Tibial artery (tissue), 4 donors: ENCODE results near the gene ADARB2.

ENCODE experiments used
- DNase-seq, 2 donors: peaks; one replicate each; pipeline ENCODE4 v3.0.0-alpha.2; 2019
- H3K27ac ChIP-seq, 2 donors: fragments of 200-600 bp; sonication (generic) in 1 of 2; 1 replicate in 1 of 2; 2 replicates in 1 of 2; pipeline ENCODE4 v1.5.1; 2018 to 2019; ENCODE audit warnings: mild to moderate bottlenecking in 1 of 2
- H3K27me3 ChIP-seq, 2 donors: fragments of 200-600 bp; sonication (generic) in 1 of 2; one replicate each; pipeline versions ENCODE4 v1.5.1 to v1.6.0; 2016 to 2019
- H3K36me3 ChIP-seq, 3 donors: fragments of 200-600 bp; sonication (generic) in 2 of 3; one replicate each; pipeline ENCODE4 v1.5.1; 2016 to 2019; ENCODE audit warnings: mild to moderate bottlenecking in 2 of 3
- H3K4me1 ChIP-seq, 4 donors: fragments of 200-600 bp; sonication (generic) in 2 of 4; 1 replicate in 3 of 4; 2 replicates in 1 of 4; pipeline ENCODE4 v1.5.1; 2016 to 2019
- H3K4me3 ChIP-seq, 2 donors: fragments of 200-600 bp; sonication (generic) in 1 of 2; 1 replicate in 1 of 2; 2 replicates in 1 of 2; pipeline ENCODE4 v1.5.1; 2018 to 2019; ENCODE audit warnings: mild to moderate bottlenecking in 2 of 2
- H3K9me3 ChIP-seq, 3 donors: fragments of 200-600 bp; sonication (generic) in 1 of 3; one replicate each; pipeline ENCODE4 v1.5.1; 2016 to 2019
- intact Hi-C: fragments of 100-400 bp; cut with DNase I; formaldehyde crosslinking; loops from one replicate; pipeline ENCODE4 v1.15.0; 2023; ENCODE audit warnings: low total_unique reads
- TF ChIP-seq, protein P1 (sequence below), 2 experiments: fragments of 200-600 bp in 1 of 2; fragments of 450-650 bp in 1 of 2; IDR thresholded peaks; one replicate each; pipeline ENCODE4 v1.5.1; 2017 to 2019; ENCODE audit warnings: antibody characterized with exemption in 2 of 2, mild to moderate bottlenecking in 1 of 2, moderate library complexity in 1 of 2

Gene ADARB2

DNA sequence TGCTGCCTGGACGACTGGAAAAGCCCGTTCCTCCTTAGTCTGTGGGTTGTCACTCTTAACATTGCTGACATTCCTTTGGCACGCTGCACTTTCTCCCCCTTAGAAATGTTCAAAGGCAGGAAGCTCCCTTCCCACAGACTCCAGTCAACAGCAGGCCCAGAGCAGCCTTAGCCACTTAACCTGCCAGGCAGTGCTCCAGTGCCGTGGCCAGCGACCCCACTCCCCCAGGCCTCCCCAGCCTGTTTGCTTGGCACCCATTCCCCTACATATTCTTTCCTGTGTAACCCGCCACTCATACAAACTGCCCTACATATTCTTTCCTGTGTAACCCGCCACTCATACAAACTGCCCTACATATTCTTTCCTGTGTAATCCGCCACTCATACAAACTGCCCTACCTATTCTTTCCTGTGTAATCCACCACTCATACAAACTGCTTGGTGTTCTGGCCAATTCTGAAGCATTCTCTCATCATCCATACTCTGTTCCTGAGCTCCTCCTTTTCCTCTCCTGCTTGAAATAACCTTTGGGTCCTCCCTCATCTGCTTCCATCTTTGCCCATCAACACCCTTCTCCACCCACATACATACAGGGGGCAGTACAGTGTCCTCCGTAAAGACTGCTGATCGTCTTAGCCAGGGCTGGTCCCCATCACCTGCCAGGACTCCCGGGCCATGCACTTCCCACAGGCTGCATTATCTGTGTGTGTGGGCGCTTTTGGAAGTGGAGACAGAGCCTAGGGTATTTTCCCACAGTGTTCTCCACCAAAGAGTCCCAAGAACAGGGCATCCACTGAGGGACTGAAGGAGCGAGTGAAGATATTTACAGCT is 57.3 kb downstream of the ADARB2 start:
- peak in 1 of 2 donors; percentile 19 for DNase-seq

DNA sequence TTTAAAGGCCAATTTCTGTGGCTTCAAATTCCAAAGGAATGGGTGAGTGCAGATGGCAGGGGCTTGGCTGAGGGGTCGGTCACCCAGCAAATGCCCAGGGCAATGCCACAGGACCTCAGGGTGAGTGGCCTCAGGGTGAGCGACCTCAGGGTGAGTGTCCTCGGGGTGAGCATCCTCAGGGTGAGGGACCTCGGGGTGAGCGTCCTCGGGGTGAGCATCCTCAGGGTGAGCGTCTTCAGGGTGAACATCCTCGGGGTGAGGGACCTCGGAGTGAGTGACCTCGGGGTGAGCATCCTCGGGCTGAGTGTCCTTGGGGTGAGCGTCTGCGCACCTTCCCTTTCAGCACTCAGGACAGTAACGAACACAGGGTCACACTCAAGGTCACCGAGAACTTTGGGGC is 59.2 kb downstream of the ADARB2 start:
- Histone ChIP-seq H3K9me3 (no peaks in the 10 kb centered on the region), H3K36me3 (no peaks in the 10 kb centered on the region), H3K4me3 (no peak overlapping the region), H3K27ac (no peak overlapping the region), H3K27me3 (peaks cover 0 to 3% of the 10 kb centered on the region in 2 donors), H3K4me1 (no peaks in the 10 kb centered on the region)
- TF ChIP-seq, protein P1, sequence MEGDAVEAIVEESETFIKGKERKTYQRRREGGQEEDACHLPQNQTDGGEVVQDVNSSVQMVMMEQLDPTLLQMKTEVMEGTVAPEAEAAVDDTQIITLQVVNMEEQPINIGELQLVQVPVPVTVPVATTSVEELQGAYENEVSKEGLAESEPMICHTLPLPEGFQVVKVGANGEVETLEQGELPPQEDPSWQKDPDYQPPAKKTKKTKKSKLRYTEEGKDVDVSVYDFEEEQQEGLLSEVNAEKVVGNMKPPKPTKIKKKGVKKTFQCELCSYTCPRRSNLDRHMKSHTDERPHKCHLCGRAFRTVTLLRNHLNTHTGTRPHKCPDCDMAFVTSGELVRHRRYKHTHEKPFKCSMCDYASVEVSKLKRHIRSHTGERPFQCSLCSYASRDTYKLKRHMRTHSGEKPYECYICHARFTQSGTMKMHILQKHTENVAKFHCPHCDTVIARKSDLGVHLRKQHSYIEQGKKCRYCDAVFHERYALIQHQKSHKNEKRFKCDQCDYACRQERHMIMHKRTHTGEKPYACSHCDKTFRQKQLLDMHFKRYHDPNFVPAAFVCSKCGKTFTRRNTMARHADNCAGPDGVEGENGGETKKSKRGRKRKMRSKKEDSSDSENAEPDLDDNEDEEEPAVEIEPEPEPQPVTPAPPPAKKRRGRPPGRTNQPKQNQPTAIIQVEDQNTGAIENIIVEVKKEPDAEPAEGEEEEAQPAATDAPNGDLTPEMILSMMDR (IDR thresholded peaks at IDR 0.05): no peak
- intact Hi-C loops: no loop called here
- DNase-seq: peak in 1 of 2 donors; percentile 53

More for the DNA sequence above, 57.3 kb downstream of the ADARB2 start:
- TF ChIP-seq, protein P1 (IDR thresholded peaks at IDR 0.05): no peak
- no peaks in the 10 kb centered on the region for H3K4me1 ChIP-seq
- no peak overlapping the region for H3K4me3 ChIP-seq
- H3K27ac ChIP-seq: no peak overlapping the region
- H3K9me3 ChIP-seq: no peaks in the 10 kb centered on the region
- peaks cover 0 to 3% of the 10 kb centered on the region in 2 donors for H3K27me3 ChIP-seq
- no peaks in the 10 kb centered on the region for H3K36me3 ChIP-seq
- intact Hi-C loops: no loop called here

- Histone ChIP-seq H3K36me3 (no peaks in the 10 kb centered on the region), H3K27me3 (peaks cover 0 to 3% of the 10 kb centered on the region in 2 donors), H3K27ac (no peak overlapping the region), H3K9me3 (no peaks in the 10 kb centered on the region), H3K4me3 (no peak overlapping the region), H3K4me1 (no peaks in the 10 kb centered on the region)
- intact Hi-C loops: no loop called here
- DNase-seq: peak in 1 of 2 donors; percentile 23
- TF ChIP-seq, protein P1 (IDR thresholded peaks at IDR 0.05): no peak
Observed at GRCh38 chr10:1677307-1677939, 59.9 kb downstream of the ADARB2 start.

- no peaks in the 10 kb centered on the region for H3K36me3 ChIP-seq
- TF ChIP-seq, protein P1 (IDR thresholded peaks at IDR 0.05): no peak
- H3K4me3 ChIP-seq: no peak overlapping the region
- H3K4me1 ChIP-seq: no peaks in the 10 kb centered on the region
- H3K9me3 ChIP-seq: no peaks in the 10 kb centered on the region
- peaks cover 0 to 3% of the 10 kb centered on the region in 2 donors for H3K27me3 ChIP-seq
- DNase-seq: peak in 1 of 2 donors; percentile 24
- H3K27ac ChIP-seq: no peak overlapping the region
- intact Hi-C loops: no loop called here
Observed at GRCh38 chr10:1674501-1674900, 62.8 kb downstream of the ADARB2 start.

DNA sequence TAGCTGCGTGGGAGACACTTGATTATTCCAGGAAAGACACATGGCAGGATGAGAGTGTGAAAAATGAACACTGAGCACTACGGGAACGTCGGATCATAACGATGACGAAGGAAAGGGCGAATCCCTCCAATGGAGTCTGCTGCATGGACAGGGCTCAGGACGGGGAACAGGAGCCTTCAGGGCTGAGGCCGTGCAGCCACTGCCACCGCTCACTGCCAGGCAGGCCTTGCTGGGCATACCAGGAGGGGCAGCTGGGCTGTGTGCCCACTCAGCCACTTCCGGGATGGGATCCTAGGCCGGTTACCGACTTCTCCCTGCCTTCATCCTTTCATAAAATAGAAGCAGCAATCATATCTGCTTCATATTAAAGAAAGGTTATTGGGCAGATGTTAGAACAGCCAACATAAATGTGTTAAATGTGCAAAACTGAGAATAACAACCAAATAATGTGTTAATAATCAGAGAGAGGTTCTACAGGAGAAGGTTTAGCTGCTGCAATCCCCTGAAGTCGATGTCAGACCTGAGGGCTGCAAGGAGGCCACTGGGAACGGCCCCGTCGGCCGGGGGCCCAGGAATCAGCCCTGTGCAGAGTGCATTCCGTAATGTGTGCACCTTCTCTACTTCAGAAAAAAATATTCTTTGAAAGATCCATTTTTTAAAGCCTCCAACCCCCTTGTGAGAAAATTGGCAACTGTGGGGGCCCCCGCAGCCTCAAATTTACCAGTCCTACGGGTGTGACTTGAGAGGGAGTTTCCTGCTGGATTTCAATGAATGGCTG is 63.6 kb downstream of the ADARB2 start:
- Histone ChIP-seq H3K4me1 (no peaks in the 10 kb centered on the region), H3K4me3 (no peak overlapping the region), H3K36me3 (no peaks in the 10 kb centered on the region), H3K9me3 (no peaks in the 10 kb centered on the region), H3K27ac (no peak overlapping the region), H3K27me3 (peaks cover 0 to 7% of the 10 kb centered on the region in 2 donors)
- TF ChIP-seq, protein P1 (IDR thresholded peaks at IDR 0.05): no peak
- DNase-seq: peak in 1 of 2 donors; percentile 31
- intact Hi-C loops: no loop called here
